Fibroblast of the aortic adventitia (primary cell): ENCODE data around the gene SLC9C2. TPM values are rescaled to one million over a fixed set of nuclear protein-coding genes. Genes with fewer than 3 reads are reported as not detected.
"Not testable (repeated sequence)": the region's sequence is repeated elsewhere in the genome, so short reads cannot be mapped to it uniquely, and the experiment has no call there.

Experiments used
- DNase-seq: peaks from one replicate; pipeline ENCODE4 v3.0.0-alpha.2; 2010; ENCODE audit warnings: low read depth
- H3K4me3 ChIP-seq: 2 replicates; pipeline ENCODE4 v1.5.1; 2011; ENCODE audit warnings: low read depth, mild to moderate bottlenecking, control low read depth, low read length, moderate library complexity
- total RNA-seq: library from RNA; depleted of rRNA; stranded (reverse); fragments of >200 nt; gene quantifications from 2 replicates; pipeline ENCODE4 v1.2.3, GENCODE V29; 2012; ENCODE audit warnings: low replicate concordance
- TF ChIP-seq, protein P1 (sequence below): IDR thresholded peaks from 2 replicates; pipeline ENCODE4 v1.5.1; 2011; ENCODE audit warnings: mild to moderate bottlenecking, low read length, control low read depth, inconsistent platforms; ENCODE audit not compliant: insufficient read depth

Gene SLC9C2
- total RNA-seq, 1 donor, result not detected

- no peak overlapping the region for H3K4me3 ChIP-seq
- TF ChIP-seq, protein P1, sequence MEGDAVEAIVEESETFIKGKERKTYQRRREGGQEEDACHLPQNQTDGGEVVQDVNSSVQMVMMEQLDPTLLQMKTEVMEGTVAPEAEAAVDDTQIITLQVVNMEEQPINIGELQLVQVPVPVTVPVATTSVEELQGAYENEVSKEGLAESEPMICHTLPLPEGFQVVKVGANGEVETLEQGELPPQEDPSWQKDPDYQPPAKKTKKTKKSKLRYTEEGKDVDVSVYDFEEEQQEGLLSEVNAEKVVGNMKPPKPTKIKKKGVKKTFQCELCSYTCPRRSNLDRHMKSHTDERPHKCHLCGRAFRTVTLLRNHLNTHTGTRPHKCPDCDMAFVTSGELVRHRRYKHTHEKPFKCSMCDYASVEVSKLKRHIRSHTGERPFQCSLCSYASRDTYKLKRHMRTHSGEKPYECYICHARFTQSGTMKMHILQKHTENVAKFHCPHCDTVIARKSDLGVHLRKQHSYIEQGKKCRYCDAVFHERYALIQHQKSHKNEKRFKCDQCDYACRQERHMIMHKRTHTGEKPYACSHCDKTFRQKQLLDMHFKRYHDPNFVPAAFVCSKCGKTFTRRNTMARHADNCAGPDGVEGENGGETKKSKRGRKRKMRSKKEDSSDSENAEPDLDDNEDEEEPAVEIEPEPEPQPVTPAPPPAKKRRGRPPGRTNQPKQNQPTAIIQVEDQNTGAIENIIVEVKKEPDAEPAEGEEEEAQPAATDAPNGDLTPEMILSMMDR, result no peak
- DNase-seq, result no peak
Measured at GRCh38 chr1:173529106-173529505, 73.8 kb downstream of the SLC9C2 start.

DNA sequence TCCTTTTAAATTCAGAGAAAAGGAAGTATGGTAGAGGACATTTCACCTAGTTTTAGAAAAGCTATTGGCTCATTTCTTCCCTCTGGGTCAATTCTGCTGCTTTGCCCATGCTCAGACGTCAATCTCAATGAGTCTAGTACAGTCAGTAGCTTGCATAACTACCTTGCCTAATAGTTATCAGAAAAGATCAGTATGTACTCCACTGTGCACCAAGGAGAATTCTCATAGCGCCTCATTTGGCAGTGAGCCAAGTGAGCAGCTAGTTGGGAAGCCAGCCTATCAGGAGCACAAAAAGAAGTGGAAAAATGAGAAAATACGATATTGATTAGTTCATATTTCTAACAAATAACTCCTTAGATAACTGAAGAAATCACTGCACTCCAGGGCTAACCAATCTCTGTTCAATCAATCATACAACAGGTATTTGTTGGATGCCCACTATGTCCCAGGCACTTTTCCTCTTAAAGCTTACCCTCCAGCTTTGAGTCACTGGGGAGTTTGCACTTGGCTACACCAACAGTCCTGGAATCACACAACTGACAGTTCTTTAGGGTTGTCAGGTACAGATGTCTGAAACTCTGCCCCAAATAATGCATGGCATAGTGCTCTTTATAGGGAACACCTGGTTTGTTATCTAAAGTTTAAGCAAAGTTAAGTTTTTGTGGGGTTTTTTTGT, 75.6 kb downstream of the SLC9C2 start:
- no peak for DNase-seq
- TF ChIP-seq, protein P1, result no peak
- H3K4me3 ChIP-seq, result no peak overlapping the region

- no peak for DNase-seq
- no peak overlapping the region for H3K4me3 ChIP-seq
- TF ChIP-seq, protein P1, result no peak
Measured at GRCh38 chr1:173525926-173526325, 76.9 kb downstream of the SLC9C2 start.

- TF ChIP-seq, protein P1, result no peak
- no peak overlapping the region for H3K4me3 ChIP-seq
- no peak for DNase-seq
Measured at GRCh38 chr1:173523329-173523728, 79.5 kb downstream of the SLC9C2 start.

DNA sequence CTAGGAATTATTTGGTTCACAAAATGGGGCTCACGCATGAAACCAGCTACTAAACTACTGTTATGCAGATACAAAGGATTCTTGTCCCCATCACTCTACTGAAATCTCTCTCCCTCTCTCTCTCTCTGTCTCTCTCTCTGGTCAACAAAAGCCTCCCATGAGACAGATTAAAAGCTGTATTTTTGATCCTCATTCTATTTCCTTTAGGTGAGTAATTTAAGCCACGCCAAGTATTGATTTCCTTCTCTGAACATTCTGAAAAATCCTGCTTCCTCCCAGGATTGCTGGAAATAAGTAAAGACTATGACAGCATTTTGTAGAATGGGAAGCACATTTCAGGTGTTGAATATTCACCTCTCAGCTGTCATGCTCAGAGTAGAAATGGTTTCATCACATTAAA, 82.1 kb downstream of the SLC9C2 start:
- TF ChIP-seq, protein P1, result no peak
- DNase-seq, result no peak
- no peak overlapping the region for H3K4me3 ChIP-seq

DNA sequence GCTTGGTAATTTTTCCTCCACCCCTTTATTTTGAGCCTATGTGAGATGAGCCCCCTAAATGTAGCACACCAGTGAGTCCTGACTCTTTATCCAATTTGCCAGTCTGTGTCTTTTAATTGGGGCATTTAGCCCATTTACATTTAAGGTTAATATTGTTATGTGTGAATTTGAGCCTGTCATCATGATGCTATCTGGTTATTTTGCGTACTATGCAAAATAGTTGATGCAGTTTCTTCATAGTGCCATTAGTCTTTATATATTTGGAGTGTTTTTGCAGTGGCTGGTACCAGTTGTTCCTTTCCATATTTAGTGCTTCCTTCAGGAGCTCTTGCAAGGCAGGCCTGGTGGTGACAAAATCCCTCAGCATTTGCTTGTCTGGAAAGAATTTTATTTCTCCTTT, 88.4 kb downstream of the SLC9C2 start:
- DNase-seq, H3K4me3 ChIP-seq: not testable (repeated sequence)

GRCh38 chr1:173509797-173510196, 93.1 kb downstream of the SLC9C2 start:
- H3K4me3 ChIP-seq, result no peak overlapping the region
- DNase-seq, result peak; percentile 8
- TF ChIP-seq, protein P1, result no peak
